GM19328 (cell line): ENCODE data around the gene NME7.

Experiments
- ATAC-seq: cut with Tn5 transposase; IDR thresholded peaks from one replicate; pipeline ENCODE4 v1.9.1; 2021; ENCODE audit warnings: mild to moderate bottlenecking, moderate library complexity; ENCODE audit not compliant: unreplicated experiment

NME7 gene

DNA sequence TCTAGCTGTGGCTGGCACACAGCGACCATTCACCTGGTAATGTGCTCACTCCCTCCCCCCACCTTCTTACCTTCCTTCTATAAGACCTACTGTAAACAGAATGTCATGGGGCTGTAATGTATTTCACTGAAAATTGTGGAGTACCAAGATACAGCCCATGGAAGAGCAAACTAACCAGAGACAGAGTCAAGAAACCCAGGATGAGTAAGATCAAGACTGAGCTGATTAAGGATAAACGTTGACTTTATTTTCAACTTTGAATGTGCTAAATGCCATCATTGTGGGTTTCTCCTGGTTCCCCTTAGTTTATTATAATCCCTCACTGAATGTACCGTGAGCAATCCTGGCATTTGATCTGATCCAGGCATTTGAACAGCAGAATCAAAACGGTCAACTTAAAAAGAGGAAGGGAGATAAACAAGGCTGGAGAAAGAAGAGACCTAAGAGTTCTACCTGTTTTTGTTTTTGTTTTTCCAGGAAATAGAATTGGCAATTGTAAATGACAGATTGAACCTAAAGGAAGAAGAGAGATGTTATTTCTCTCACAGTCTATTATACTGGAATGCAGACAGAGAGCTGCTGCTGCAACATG, 277.2 kb downstream of the NME7 start:
- no peak for ATAC-seq

DNA sequence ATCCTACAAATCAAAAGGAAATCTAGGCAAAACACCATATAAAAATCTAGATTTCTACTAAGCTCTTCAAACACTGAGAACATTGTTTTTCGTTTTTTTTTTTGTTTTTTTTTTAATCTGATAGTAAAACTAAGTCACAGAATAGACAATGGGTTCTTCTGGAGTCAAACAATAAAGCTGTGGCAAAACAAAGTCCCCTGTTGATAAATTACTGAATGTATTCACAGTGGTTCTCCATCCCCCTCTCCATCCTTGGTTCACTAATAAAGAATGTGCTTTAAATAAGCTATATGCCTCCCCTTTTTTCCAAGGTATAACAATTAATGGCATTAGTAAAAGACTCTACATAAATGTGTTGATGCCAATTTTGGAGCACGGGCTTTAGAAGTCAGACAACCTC, 277.8 kb downstream of the NME7 start:
- no peak for ATAC-seq

DNA sequence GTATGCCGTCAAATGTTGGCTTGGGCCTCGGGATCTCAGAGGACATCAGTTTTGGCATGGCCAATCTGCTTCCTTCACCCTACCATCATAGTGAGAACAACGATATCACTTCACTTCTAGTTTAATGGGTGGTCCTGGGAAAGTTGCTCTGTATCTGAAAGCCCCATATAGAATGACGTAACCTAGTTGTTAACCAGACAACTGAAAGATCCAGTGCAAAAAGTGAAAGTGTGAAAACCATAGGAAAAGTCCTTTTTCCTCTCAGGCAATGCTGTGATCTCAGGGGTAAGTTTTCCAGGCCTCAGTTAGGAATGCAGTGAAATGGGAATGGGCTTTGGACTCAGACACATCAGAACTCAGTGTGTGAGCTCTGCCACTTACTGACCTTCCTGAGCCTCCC, 279.7 kb downstream of the NME7 start:
- ATAC-seq: no peak

DNA sequence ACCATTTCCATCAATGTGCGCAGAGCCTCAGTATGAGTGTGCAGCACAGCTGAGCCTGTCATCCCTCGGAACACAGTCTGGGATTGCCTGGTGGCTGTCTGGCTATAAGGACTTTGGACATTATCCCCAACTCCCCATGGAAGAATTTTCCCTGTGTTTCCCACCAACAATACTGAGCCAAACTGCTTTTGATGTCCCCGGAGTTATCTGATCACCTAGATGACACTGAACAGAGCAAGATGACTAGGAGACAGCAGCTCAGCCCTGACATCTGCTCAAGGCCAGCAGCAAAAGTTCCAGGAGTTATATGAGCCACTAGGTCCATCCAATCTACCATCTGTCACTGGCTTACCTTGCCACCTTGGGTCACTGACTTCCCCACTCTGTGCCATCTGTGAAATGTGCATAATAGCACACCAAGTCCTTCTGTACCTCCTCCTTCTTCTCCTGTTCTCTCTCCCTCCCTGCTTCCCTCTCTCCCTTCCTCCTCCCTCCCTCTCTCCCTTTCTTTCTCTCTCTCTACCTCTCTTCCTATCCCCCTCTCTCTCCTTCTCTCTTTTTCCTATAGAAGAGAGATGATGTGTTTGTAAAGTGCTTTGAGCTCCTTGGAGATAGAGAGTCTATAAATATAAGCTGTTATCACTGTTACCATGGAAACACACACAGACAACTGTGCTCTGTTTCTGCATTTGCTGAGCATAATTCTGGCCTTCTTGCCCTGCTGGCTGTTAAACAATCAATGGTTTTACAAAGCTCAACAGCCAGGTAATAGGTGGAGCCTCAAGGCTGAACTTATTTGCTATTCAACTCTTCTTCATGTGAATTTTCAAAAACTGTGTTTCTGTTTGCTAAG, 280.8 kb downstream of the NME7 start:
- ATAC-seq: no peak

DNA sequence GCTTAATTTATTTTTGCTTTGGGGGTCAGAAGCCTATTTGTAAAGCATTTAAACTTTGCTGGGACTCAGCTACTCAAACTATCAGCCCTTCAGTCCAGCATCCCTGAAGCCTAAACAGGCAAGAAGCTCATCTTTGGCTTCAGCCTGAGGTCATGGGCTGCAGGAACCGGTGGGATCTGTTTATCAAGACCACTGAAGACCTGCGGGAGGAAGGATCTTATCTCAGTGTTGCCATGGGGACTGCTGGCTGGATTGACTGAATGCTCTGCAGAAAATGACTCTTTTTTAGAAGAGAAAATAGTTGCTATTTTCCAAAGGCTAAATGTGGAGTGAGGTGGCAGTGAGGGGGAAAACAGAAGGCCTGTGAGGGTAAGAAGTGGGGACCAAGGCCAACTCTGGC, 281.7 kb downstream of the NME7 start:
- ATAC-seq: no peak
